GM06990 (cell line): ENCODE data around the gene CYB5R3.
"Not testable (repeated sequence)": the region's sequence is repeated elsewhere in the genome, so short reads cannot be mapped to it uniquely, and the experiment has no call there.

Experiments
- DNase-seq: peaks from one replicate; pipeline ENCODE4 v3.0.0-alpha.2; 2011; ENCODE audit not compliant: insufficient read length; ENCODE audit errors: extremely low read depth
- H3K27me3 ChIP-seq: replicated peaks from 2 replicates; pipeline ENCODE4 v1.6.0; 2011; ENCODE audit warnings: low read length; ENCODE audit not compliant: control insufficient read depth, insufficient read depth
- H3K36me3 ChIP-seq: 2 replicates; pipeline ENCODE4 v1.5.1; 2011; ENCODE audit warnings: low read length; ENCODE audit not compliant: control insufficient read depth, insufficient read depth
- H3K4me3 ChIP-seq: replicated peaks from 2 replicates; pipeline ENCODE4 v1.5.1; 2011; ENCODE audit warnings: low read depth, mild to moderate bottlenecking, control low read depth, low read length
- CTCF ChIP-seq: IDR thresholded peaks from 2 replicates; pipeline ENCODE4 v1.5.1; 2011; ENCODE audit warnings: low read length, control low read depth, mild to moderate bottlenecking, inconsistent platforms; ENCODE audit not compliant: insufficient read depth, poor library complexity, severe bottlenecking

Gene CYB5R3

DNA sequence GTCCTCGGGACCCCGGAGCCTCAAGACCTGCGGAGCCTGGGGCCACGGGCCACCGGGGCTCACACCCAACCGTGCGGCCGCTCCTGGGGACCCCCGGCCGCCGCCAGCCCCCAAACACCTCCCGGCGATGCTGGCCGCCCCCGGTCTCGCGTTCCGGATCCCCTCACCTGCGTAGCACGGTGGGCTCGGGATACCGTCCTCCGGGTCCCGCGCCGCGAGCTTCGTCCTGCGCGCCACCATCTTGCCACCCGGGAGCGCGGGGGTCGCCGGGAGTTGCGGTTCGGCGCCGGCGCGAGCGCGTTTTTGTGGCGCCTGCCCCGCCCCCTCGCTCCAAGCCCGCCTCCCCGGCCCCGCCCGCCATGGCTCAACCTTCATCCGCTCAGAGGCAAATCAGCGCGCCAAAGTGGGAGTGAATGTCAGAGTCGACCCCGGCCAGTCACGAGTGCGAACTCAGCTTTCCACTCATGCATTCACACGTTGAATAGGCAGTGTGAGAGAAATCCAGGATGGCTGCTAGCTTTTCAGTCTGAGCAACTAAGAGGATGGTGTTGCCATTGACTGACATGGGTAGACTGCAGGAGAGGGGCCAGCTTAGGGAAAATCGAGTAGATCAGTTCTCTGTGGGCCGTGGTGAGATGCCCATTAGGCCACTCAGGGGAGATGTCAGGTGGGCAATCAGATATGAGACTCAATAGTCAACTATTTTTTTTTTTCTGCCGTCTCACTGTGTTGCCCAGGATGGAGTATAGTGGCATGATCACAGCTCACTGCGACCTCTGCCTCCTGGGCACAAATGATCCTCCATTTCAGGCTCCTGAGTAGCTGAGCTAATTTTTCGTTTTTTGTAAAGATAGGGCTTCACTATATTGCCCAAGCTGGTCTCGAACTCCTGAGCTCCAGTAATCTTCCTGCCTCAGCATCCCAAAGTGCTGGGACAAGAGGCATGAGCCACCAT lies 67.2 kb downstream of the CYB5R3 start:
- Histone ChIP-seq H3K36me3 (peaks cover 25% of the 10 kb centered on the region), H3K4me3 (peak overlapping the region; percentile 84), H3K27me3 (no peaks in the 10 kb centered on the region)
- peak; percentile 83 for DNase-seq
- no peak for TF ChIP-seq CTCF

- H3K27me3 ChIP-seq, DNase-seq: not testable (repeated sequence)
- peaks cover 24% of the 10 kb centered on the region for H3K36me3 ChIP-seq
- H3K4me3 ChIP-seq: peak overlapping the region; percentile 84
Measured at GRCh38 chr22:42581194-42581761, 67.9 kb downstream of the CYB5R3 start.

DNA sequence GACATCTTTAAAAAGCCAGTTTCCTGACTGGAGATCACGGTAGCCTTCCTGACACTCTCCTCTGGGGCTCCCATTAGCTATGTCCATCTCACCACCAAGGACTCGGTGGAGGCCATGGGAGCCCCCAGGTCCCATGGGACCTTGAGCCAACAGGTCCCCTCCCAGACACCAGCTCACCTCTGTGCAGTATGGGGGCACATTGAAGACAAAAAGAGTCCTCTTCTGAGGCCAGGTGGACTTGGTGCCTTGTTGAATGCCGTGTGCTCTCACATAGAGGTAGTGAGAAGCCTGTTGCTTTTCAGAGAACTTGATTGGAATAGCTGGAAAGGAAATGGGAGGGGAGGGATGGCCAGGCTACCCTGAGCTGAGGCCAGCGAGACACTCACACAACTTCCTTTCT lies 69.2 kb downstream of the CYB5R3 start:
- peaks cover 19% of the 10 kb centered on the region for H3K36me3 ChIP-seq
- H3K4me3 ChIP-seq, DNase-seq, H3K27me3 ChIP-seq: not testable (repeated sequence)

- no peak for DNase-seq
- H3K27me3 ChIP-seq: no peaks in the 10 kb centered on the region
- H3K4me3 ChIP-seq: no peak overlapping the region
- TF ChIP-seq CTCF: no peak
- H3K36me3 ChIP-seq: peaks cover 10% of the 10 kb centered on the region
Measured at GRCh38 chr22:42577623-42578240, 71.5 kb downstream of the CYB5R3 start.

GRCh38 chr22:42577141-42577540 lies 72.1 kb downstream of the CYB5R3 start:
- not testable (repeated sequence) for H3K4me3 ChIP-seq, H3K27me3 ChIP-seq, DNase-seq, H3K36me3 ChIP-seq

GRCh38 chr22:42575996-42576574 lies 73.1 kb downstream of the CYB5R3 start:
- H3K36me3 ChIP-seq, DNase-seq, H3K27me3 ChIP-seq, H3K4me3 ChIP-seq: not testable (repeated sequence)

- H3K36me3 ChIP-seq, H3K27me3 ChIP-seq, H3K4me3 ChIP-seq, DNase-seq: not testable (repeated sequence)
Measured at GRCh38 chr22:42574468-42574867, 74.7 kb downstream of the CYB5R3 start.

GRCh38 chr22:42574046-42574445 lies 75.1 kb downstream of the CYB5R3 start:
- not testable (repeated sequence) for H3K4me3 ChIP-seq, H3K36me3 ChIP-seq, DNase-seq, H3K27me3 ChIP-seq

DNA sequence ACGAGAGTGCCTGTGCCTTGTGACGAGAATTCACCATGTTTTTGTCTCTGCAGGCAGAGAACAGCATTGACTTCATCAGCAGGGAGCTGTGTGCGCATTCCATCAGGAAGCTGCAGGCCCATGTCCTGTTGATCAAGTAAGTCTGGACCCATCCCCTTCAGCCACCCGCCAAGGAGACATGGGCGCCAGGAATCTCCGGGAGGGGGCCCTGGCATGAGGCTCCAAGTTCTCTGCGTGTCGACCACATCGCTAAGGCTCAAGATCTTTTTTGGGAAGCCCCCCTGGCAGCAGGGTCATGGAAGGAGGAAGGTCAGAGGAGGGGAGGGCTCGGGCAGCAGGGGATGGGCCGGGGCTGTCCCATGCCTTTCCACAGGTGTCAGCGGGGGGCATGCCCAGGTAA lies 78.1 kb downstream of the CYB5R3 start:
- not testable (repeated sequence) for H3K36me3 ChIP-seq, H3K4me3 ChIP-seq, DNase-seq, H3K27me3 ChIP-seq

DNA sequence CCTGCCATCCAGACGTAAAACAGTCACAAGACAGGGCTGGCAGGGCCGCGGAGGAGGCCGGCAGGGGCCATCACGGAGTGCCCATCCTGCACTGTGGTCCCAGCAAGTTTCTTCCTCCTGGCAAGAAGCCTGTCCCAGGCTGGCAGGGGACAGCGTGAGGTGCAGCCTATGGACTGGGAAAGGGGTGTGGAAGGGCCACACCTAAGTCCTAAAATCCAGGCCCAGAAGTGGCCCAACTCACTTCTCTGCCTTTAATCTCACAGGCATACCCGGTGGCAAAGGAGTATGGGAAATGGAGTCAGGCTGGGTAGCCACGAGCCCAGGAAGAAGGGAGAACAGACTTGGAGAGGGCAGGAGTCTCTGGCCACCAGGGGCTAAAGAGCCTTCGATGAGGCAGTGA lies 78.6 kb downstream of the CYB5R3 start:
- not testable (repeated sequence) for DNase-seq, H3K27me3 ChIP-seq, H3K4me3 ChIP-seq, H3K36me3 ChIP-seq

GRCh38 chr22:42567950-42568349 lies 81.2 kb downstream of the CYB5R3 start:
- DNase-seq, H3K4me3 ChIP-seq, H3K27me3 ChIP-seq, H3K36me3 ChIP-seq: not testable (repeated sequence)
